Vagina (tissue), 2 donors: ENCODE results near the gene CLEC18A. TPM values are rescaled to one million over a fixed set of nuclear protein-coding genes. Genes with fewer than 3 reads are reported as not detected.
"Not testable (repeated sequence)": the region's sequence is repeated elsewhere in the genome, so short reads cannot be mapped to it uniquely, and the experiment has no call there.

ENCODE experiments used
- DNase-seq, 2 donors: peaks; one replicate each; pipeline ENCODE4 v3.0.0-alpha.2; 2017; ENCODE audit errors: extremely low spot score in 2 of 2
- H3K27ac ChIP-seq: fragments of 200-600 bp; sonication (generic); one replicate; pipeline ENCODE4 v1.5.1; 2019
- H3K27me3 ChIP-seq: fragments of 200-600 bp; sonication (generic); one replicate; pipeline ENCODE4 v1.5.1; 2019
- H3K36me3 ChIP-seq, 2 donors: fragments of 200-600 bp; sonication (generic); one replicate each; pipeline ENCODE4 v1.5.1; 2017 to 2019
- H3K4me1 ChIP-seq: fragments of 200-600 bp; sonication (generic); one replicate; pipeline ENCODE4 v1.5.1; 2019
- H3K4me3 ChIP-seq, 2 donors: fragments of 200-600 bp; sonication (generic); 1 replicate in 1 of 2; 2 replicates in 1 of 2; pipeline ENCODE4 v1.5.1; 2016 to 2019
- H3K9me3 ChIP-seq: fragments of 200-600 bp; sonication (generic); one replicate; pipeline ENCODE4 v1.5.1; 2019
- POLR2AphosphoS5 ChIP-seq, 2 donors: sonication (generic); formaldehyde crosslinking; IDR thresholded peaks; one replicate each; pipeline ENCODE4 v1.9.0; 2017; ENCODE audit warnings: antibody characterized with exemption in 2 of 2, mild to moderate bottlenecking in 2 of 2, low read depth in 1 of 2; ENCODE audit not compliant: insufficient read depth in 1 of 2
- intact Hi-C: fragments of 100-400 bp; cut with DNase I; formaldehyde crosslinking; loops from one replicate; pipeline ENCODE4 v1.15.1; 2023
- total RNA-seq: library from RNA; depleted of rRNA; stranded (reverse); fragments of >200 nt; gene quantifications from one replicate; pipeline ENCODE4 v1.2.3, GENCODE V29; 2016

Gene CLEC18A
- total RNA-seq, 1 donor from 2014 or later = 1.2 TPM

- H3K27me3 ChIP-seq, DNase-seq, H3K9me3 ChIP-seq, H3K27ac ChIP-seq, H3K4me1 ChIP-seq, H3K36me3 ChIP-seq, intact Hi-C loops: not testable (repeated sequence)
- TF ChIP-seq POLR2AphosphoS5 (IDR thresholded peaks at IDR 0.05; ENCODE audit: insufficient read depth in 1 of 2, low read depth in 1 of 2) = peak in 1 of 2 donors; percentile 28
- peak overlapping the region; percentile 45 to 63 for H3K4me3 ChIP-seq
Observed at GRCh38 chr16:69964960-69965660, 14.0 kb downstream of the CLEC18A start.

- H3K4me1 ChIP-seq, H3K27me3 ChIP-seq, intact Hi-C loops, H3K27ac ChIP-seq, H3K9me3 ChIP-seq, H3K36me3 ChIP-seq, DNase-seq: not testable (repeated sequence)
- peak overlapping the region; percentile 45 to 63 for H3K4me3 ChIP-seq
Observed at GRCh38 chr16:69965661-69966054, 14.5 kb downstream of the CLEC18A start.

- H3K36me3 ChIP-seq, H3K4me1 ChIP-seq, H3K4me3 ChIP-seq, H3K27me3 ChIP-seq, H3K27ac ChIP-seq, DNase-seq, intact Hi-C loops, H3K9me3 ChIP-seq: not testable (repeated sequence)
Observed at GRCh38 chr16:69967688-69968087, 16.6 kb downstream of the CLEC18A start.

GRCh38 chr16:69968125-69968524, 17.0 kb downstream of the CLEC18A start:
- H3K4me3 ChIP-seq, H3K4me1 ChIP-seq, H3K36me3 ChIP-seq, intact Hi-C loops, DNase-seq, H3K9me3 ChIP-seq, H3K27me3 ChIP-seq, H3K27ac ChIP-seq: not testable (repeated sequence)

- H3K4me3 ChIP-seq, intact Hi-C loops, H3K9me3 ChIP-seq, DNase-seq, H3K36me3 ChIP-seq, H3K4me1 ChIP-seq, H3K27ac ChIP-seq, H3K27me3 ChIP-seq: not testable (repeated sequence)
Observed at GRCh38 chr16:69969657-69970056, 18.5 kb downstream of the CLEC18A start.

- H3K27ac ChIP-seq, H3K4me3 ChIP-seq, H3K9me3 ChIP-seq, H3K4me1 ChIP-seq, intact Hi-C loops, DNase-seq, H3K27me3 ChIP-seq, H3K36me3 ChIP-seq: not testable (repeated sequence)
Observed at GRCh38 chr16:69972120-69972519, 21.0 kb downstream of the CLEC18A start.

GRCh38 chr16:69972935-69973334, 21.8 kb downstream of the CLEC18A start:
- H3K27ac ChIP-seq, H3K4me1 ChIP-seq, H3K27me3 ChIP-seq, H3K9me3 ChIP-seq, H3K4me3 ChIP-seq, DNase-seq, H3K36me3 ChIP-seq, intact Hi-C loops: not testable (repeated sequence)

- H3K4me3 ChIP-seq, H3K27me3 ChIP-seq, H3K4me1 ChIP-seq, H3K27ac ChIP-seq, H3K36me3 ChIP-seq, intact Hi-C loops, H3K9me3 ChIP-seq, DNase-seq: not testable (repeated sequence)
Observed at GRCh38 chr16:69985196-69985595, 34.1 kb downstream of the CLEC18A start.

- intact Hi-C loops = not testable (repeated sequence)
Observed at GRCh38 chr16:69997956-69998355, 46.8 kb downstream of the CLEC18A start.

GRCh38 chr16:69999801-70000200, 48.7 kb downstream of the CLEC18A start:
- H3K27me3 ChIP-seq, H3K36me3 ChIP-seq, DNase-seq, H3K4me1 ChIP-seq, H3K9me3 ChIP-seq, intact Hi-C loops, H3K27ac ChIP-seq, H3K4me3 ChIP-seq: not testable (repeated sequence)

More at GRCh38 chr16:69997956-69998355, 46.8 kb downstream of the CLEC18A start:
- not testable (repeated sequence) for H3K9me3 ChIP-seq, H3K4me1 ChIP-seq, H3K36me3 ChIP-seq, H3K27ac ChIP-seq, H3K27me3 ChIP-seq, H3K4me3 ChIP-seq, DNase-seq

GRCh38 chr16:70003511-70003910, 52.4 kb downstream of the CLEC18A start:
- H3K4me1 ChIP-seq, H3K27me3 ChIP-seq, H3K36me3 ChIP-seq, H3K4me3 ChIP-seq, H3K27ac ChIP-seq, H3K9me3 ChIP-seq, intact Hi-C loops, DNase-seq: not testable (repeated sequence)

- H3K9me3 ChIP-seq, H3K4me3 ChIP-seq, intact Hi-C loops, H3K27ac ChIP-seq, H3K27me3 ChIP-seq, DNase-seq, H3K4me1 ChIP-seq: not testable (repeated sequence)
- peaks cover 0 to 16% of the 10 kb centered on the region in 2 donors for H3K36me3 ChIP-seq
Observed at GRCh38 chr16:70008604-70009003, 57.5 kb downstream of the CLEC18A start.

GRCh38 chr16:70010615-70011014, 59.5 kb downstream of the CLEC18A start:
- H3K27me3 ChIP-seq, intact Hi-C loops, H3K9me3 ChIP-seq, H3K4me3 ChIP-seq, DNase-seq, H3K27ac ChIP-seq, H3K4me1 ChIP-seq: not testable (repeated sequence)
- peaks cover 0 to 18% of the 10 kb centered on the region in 2 donors for H3K36me3 ChIP-seq

- not testable (repeated sequence) for DNase-seq
Observed at GRCh38 chr16:70011120-70011519, 60.0 kb downstream of the CLEC18A start.

More at GRCh38 chr16:70011120-70011519, 60.0 kb downstream of the CLEC18A start:
- H3K36me3 ChIP-seq = peaks cover 0 to 18% of the 10 kb centered on the region in 2 donors
- H3K27ac ChIP-seq, H3K4me3 ChIP-seq, intact Hi-C loops, H3K27me3 ChIP-seq, H3K4me1 ChIP-seq, H3K9me3 ChIP-seq: not testable (repeated sequence)
